HG03196 (cell line): ENCODE data around the gene GRIN1.

Experiments
- ATAC-seq: cut with Tn5 transposase; IDR thresholded peaks from one replicate; pipeline ENCODE4 v1.9.1; 2021; ENCODE audit not compliant: unreplicated experiment

Gene GRIN1

GRCh38 chr9:137205126-137206069, 66.4 kb downstream of the GRIN1 start, which contains the start of the genes NDOR1 and TMEM203:
Gene NDOR1, plus strand, starts transcription at chr9:137205700. Its CDS starts 78 bp downstream, at chr9:137205778.
Gene TMEM203, minus strand, starts transcription at chr9:137205648. Its CDS starts 234 bp downstream, at chr9:137205414.
- peak; percentile 40 for ATAC-seq

DNA sequence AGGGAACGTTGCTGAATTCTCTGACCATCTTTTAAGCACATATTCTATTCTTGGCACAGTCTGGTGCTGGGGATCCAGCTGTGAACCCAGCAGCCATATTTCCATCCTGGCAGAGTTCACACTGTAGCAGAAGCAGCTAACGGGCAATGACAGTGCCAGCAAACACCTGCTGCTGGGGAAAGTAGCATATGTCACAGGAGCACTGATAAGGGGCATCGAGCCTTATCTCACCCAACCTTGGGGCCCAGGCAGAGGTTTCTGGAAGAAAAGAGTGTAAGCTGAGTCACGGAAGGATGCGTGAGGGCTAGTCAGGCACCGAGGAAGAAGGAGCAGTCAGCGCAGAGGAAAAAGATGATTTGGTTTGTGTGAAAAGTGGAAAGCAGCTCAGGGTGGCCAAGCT, 67.6 kb downstream of the GRIN1 start:
- no peak for ATAC-seq

- no peak for ATAC-seq
Measured at GRCh38 chr9:137211532-137211931, 72.6 kb downstream of the GRIN1 start.

GRCh38 chr9:137212520-137212919, 73.6 kb downstream of the GRIN1 start:
- ATAC-seq: no peak

DNA sequence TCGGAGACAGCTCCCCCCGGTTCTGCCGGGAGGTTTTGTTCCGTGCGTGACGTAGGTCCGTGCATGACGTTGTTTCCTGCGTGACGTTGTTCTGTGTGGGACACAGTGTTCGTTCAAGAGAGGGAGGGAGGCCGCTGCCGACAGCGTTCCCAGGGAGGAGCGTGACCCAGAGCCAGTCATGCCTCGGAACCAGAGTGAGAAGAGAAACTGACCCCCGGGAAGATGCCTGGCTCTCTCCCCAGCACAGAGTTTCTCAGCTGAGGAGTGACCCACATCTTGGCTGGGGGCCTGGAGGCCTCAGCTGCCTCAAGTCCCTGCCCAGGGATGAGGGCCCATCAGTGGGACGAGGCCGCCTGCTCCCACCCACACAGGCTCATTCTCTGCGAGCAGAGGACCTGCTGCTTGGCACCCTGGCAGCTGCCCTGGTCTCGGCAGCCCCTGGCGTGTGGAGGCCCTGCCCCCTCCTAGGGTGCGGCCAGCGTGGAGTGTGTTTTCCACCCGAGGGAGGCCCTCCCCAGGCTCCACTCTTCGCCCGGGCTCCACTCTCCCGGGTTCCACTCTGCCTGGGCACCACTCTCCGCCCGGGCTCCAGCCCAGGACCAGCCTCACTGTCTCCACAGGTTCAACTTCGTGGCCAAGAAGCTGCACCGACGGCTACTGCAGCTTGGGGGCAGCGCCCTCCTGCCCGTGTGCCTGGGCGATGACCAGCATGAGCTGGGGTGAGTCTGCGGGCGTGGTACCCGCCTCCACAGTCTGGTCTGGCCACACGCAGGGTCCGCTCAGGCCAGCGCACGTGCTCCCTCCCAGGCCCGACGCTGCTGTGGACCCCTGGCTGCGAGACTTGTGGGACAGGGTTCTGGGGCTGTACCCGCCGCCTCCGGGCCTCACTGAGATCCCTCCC, 74.5 kb downstream of the GRIN1 start:
- ATAC-seq: no peak

DNA sequence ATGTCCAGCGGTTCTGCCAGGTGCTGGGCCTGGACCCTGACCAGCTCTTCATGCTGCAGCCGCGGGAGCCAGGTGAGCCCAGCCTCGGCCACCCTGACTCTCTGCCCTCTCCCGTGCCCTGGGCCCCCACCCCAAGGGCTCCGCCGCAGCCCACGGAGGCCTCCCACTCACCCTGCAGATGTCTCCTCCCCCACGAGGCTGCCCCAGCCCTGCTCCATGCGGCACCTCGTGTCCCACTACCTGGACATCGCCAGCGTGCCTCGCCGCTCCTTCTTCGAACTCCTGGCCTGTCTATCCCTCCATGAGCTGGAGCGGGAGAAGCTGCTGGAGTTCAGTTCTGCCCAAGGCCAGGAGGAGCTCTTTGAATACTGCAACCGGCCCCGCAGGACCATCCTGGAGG, 75.7 kb downstream of the GRIN1 start:
- ATAC-seq: no peak

GRCh38 chr9:137215196-137215986, 76.4 kb downstream of the GRIN1 start:
- ATAC-seq: no peak

- no peak for ATAC-seq
Measured at GRCh38 chr9:137216188-137216965, 77.4 kb downstream of the GRIN1 start.

- ATAC-seq: no peak
Measured at GRCh38 chr9:137217276-137218211, 78.6 kb downstream of the GRIN1 start.

DNA sequence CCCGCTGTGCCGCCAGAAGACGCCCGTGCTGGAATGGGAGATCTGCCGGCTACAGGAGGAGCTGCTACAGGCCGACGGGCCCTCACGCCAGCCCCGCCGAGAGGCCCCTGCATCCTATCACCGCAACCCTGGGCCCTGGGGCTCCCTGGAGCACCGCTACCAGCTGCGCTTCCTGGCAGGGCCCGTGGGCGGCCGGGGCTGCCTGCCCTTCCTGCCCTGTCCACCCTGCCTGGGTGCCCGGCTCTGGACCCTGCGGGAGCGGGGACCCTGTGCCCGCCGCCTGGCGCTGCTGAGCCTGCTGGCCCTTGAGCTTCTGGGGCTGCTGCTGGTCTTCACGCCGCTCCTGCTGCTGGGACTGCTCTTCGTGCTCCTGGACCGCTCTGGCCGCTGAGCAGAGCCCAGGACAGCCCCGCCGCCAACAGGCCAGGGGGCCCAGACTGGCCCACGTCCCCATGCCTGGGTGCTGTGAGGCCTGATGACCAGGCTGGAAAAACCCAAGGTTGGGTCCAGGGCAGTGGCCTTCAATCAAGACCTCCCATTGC, 79.3 kb downstream of the GRIN1 start:
- no peak for ATAC-seq
